ENCODE data around the gene RABIF. TPM values are rescaled to one million over a fixed set of nuclear protein-coding genes. Genes with fewer than 3 reads are reported as not detected.

RABIF gene
- total RNA-seq, 3 donors from 2014 or later (not counting 1 experiment from before 2014, with no cell fraction given), result 13.3 to 26.4 (median 21.5) TPM

GRCh38 chr1:202860744-202861419 is 28.1 kb downstream of the RABIF start:
- Mint-ChIP-seq H3K27ac (peak overlapping the region in 1 of 2 donors; percentile 58), H3K4me3 (peak overlapping the region; percentile 92), H3K36me3 (no peaks in the 10 kb centered on the region), H3K9me3 (no peaks in the 10 kb centered on the region), H3K27me3 (ENCODE audit: low read depth in 2 of 2) (peaks cover 15 to 28% of the 10 kb centered on the region in 2 donors), H3K4me1 (peaks cover 14% of the 10 kb centered on the region in 2 donors)
- H3K4me3 ChIP-seq (ENCODE audit: low read length), result peak overlapping the region; percentile 45
- intact Hi-C loops (cut with micrococcal nuclease), result no loop called here
- DNase-seq (peak; percentile 17 to 45), ATAC-seq (peak; percentile 43 to 65 (median 59))
- H3K4me1 ChIP-seq (ENCODE audit: control insufficient read depth, insufficient read depth, low read length), result peaks cover 17% of the 10 kb centered on the region
- WGBS (ENCODE audit: insufficient coverage), result 4% methylated on average over 50 of the region's 50 CpGs
- H3K9me3 ChIP-seq (ENCODE audit: control insufficient read depth, insufficient read depth, low read length), result no peaks in the 10 kb centered on the region
- no peak overlapping the region for H3K27ac ChIP-seq (ENCODE audit: low read length)
- no peaks in the 10 kb centered on the region for H3K36me3 ChIP-seq (ENCODE audit: control insufficient read depth, insufficient read depth, low read length)
- peaks cover 3% of the 10 kb centered on the region for H3K27me3 ChIP-seq (ENCODE audit: control insufficient read depth, insufficient read depth, low read length)
- TF ChIP-seq CTCF (IDR thresholded peaks at IDR 0.05), result no peak

DNA sequence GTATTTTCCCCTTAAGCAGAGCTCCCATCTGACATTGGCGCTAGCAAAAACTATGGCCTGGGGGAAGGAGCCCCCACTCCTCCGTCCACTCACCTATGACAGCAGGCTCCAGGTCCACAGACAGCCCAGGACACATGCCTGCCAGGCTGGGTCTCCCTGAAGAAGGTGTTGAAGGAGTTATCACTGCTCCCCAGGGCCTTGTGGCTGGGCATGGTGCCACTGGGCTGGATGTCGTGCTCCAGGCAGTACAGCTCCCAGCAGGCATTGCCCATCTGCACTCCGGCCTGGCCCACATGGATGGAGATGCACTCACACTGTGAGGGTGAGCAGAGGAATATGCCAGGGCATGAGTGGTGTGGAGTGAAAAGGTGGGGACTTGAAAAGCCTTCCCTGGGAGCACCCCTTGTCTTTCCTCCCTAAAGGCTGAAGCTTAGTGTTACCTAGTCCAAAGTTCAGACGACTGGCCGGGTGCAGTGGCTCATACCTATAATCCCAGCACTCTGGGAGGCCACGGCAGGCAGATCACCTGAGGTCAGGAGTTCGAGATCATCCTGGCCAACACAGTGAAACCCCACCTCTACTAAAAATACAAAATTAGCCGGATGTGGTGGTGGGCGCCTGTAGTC is 30.0 kb downstream of the RABIF start:
- no peaks in the 10 kb centered on the region for H3K36me3 ChIP-seq (ENCODE audit: control insufficient read depth, insufficient read depth, low read length)
- no peaks in the 10 kb centered on the region for H3K9me3 Mint-ChIP-seq
- H3K36me3 Mint-ChIP-seq, result no peaks in the 10 kb centered on the region
- peaks cover 17% of the 10 kb centered on the region for H3K4me1 ChIP-seq (ENCODE audit: control insufficient read depth, insufficient read depth, low read length)
- intact Hi-C loops (cut with micrococcal nuclease), result no loop called here
- H3K27ac Mint-ChIP-seq, result no peak overlapping the region
- peaks cover 3% of the 10 kb centered on the region for H3K27me3 ChIP-seq (ENCODE audit: control insufficient read depth, insufficient read depth, low read length)
- H3K4me3 Mint-ChIP-seq, result peak overlapping the region; percentile 4
- peaks cover 0 to 23% of the 10 kb centered on the region in 2 donors for H3K27me3 Mint-ChIP-seq (ENCODE audit: low read depth in 2 of 2)
- H3K27ac ChIP-seq (ENCODE audit: low read length), result no peak overlapping the region
- no peaks in the 10 kb centered on the region for H3K9me3 ChIP-seq (ENCODE audit: control insufficient read depth, insufficient read depth, low read length)
- WGBS (ENCODE audit: insufficient coverage), result 92% methylated on average over 10 of the region's 10 CpGs
- no peak for ATAC-seq
- no peak for TF ChIP-seq CTCF (IDR thresholded peaks at IDR 0.05)
- no peak overlapping the region for H3K4me3 ChIP-seq (ENCODE audit: low read length)
- no peak for DNase-seq
- H3K4me1 Mint-ChIP-seq, result peaks cover 14% of the 10 kb centered on the region in 2 donors

DNA sequence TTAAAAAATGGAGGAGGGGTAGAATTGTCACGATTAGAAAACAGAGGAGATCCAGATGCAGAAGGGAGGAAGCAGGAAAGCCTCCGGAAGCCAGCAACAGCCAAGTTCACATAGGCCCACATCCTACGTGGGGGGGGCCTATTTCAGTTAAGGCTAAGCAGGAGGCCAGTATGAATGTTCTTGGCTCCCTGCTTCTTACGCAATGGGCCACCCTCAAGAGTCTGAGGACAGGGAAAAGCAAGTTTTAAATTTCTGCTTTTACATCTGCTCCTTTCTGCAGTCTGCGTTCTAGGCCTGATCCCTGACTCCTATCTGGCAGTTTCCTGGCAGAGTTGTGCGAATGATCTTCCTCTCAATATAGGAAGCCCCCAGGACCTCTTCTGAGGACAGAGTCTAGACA is 30.6 kb downstream of the RABIF start:
- Histone ChIP-seq H3K4me1 (ENCODE audit: control insufficient read depth, insufficient read depth, low read length) (peaks cover 17% of the 10 kb centered on the region), H3K9me3 (ENCODE audit: control insufficient read depth, insufficient read depth, low read length) (no peaks in the 10 kb centered on the region), H3K36me3 (ENCODE audit: control insufficient read depth, insufficient read depth, low read length) (no peaks in the 10 kb centered on the region), H3K4me3 (ENCODE audit: low read length) (no peak overlapping the region), H3K27ac (ENCODE audit: low read length) (no peak overlapping the region), H3K27me3 (ENCODE audit: control insufficient read depth, insufficient read depth, low read length) (peaks cover 3% of the 10 kb centered on the region)
- intact Hi-C loops (cut with micrococcal nuclease), result no loop called here
- Mint-ChIP-seq H3K4me3 (no peak overlapping the region), H3K36me3 (no peaks in the 10 kb centered on the region), H3K27me3 (ENCODE audit: low read depth in 2 of 2) (peaks cover 0 to 22% of the 10 kb centered on the region in 2 donors), H3K9me3 (no peaks in the 10 kb centered on the region), H3K27ac (no peak overlapping the region), H3K4me1 (peaks cover 14% of the 10 kb centered on the region in 2 donors)
- no peak for TF ChIP-seq CTCF (IDR thresholded peaks at IDR 0.05)
- no peak for ATAC-seq
- WGBS (ENCODE audit: insufficient coverage), result 66% methylated on average over 6 of the region's 6 CpGs
- DNase-seq, result no peak
